GM12873 (cell line): Measurements from ENCODE around the gene USO1.

Experiments
- CTCF ChIP-seq: IDR thresholded peaks from 2 replicates; pipeline ENCODE4 v1.5.1; 2012; ENCODE audit warnings: low read depth, mild to moderate bottlenecking, moderate library complexity, low read length, control low read depth; ENCODE audit not compliant: insufficient read depth; ENCODE audit errors: missing control alignments

Gene USO1

GRCh38 chr4:75718529-75718928 is 5.8 kb upstream of the USO1 start:
- no peak for TF ChIP-seq CTCF

- TF ChIP-seq CTCF = no peak
Measured at GRCh38 chr4:75722417-75722816, 2.0 kb upstream of the USO1 start.

GRCh38 chr4:75723163-75724065 is 963 bp upstream of the USO1 start:
- TF ChIP-seq CTCF = no peak

- TF ChIP-seq CTCF = no peak
Measured at GRCh38 chr4:75724867-75725724, 719 bp downstream of the USO1 start.

- no peak for TF ChIP-seq CTCF
Measured at GRCh38 chr4:75726577-75726976, 2.2 kb downstream of the USO1 start.

- no peak for TF ChIP-seq CTCF
Measured at GRCh38 chr4:75727073-75727472, 2.7 kb downstream of the USO1 start.

GRCh38 chr4:75729836-75730235 is 5.5 kb downstream of the USO1 start:
- TF ChIP-seq CTCF = no peak
